Mesenchymal stem cell (in vitro differentiated cells and primary cell): ENCODE measurements around the gene FBN2.

Experiments used
- DNase-seq: peaks from one replicate; pipeline ENCODE4 v3.0.0-alpha.2; 2013
- H2AFZ ChIP-seq: one replicate; pipeline ENCODE4 v1.6.1; 2013; ENCODE audit warnings: low read depth, mild to moderate bottlenecking, control low read depth, inconsistent platforms, low read length, moderate library complexity
- H2AK5ac ChIP-seq: 2 replicates; pipeline ENCODE4 v1.6.1; 2013; ENCODE audit warnings: low read length, moderate library complexity, mild to moderate bottlenecking, inconsistent platforms; ENCODE audit not compliant: severe bottlenecking
- H2BK120ac ChIP-seq: one replicate; pipeline ENCODE4 v1.6.1; 2013; ENCODE audit warnings: low read depth, mild to moderate bottlenecking, inconsistent platforms, low read length, moderate library complexity
- H2BK12ac ChIP-seq, 2 experiments: one replicate each; pipeline ENCODE4 v1.6.1; 2013; ENCODE audit warnings: inconsistent platforms in 2 of 2, low read length in 2 of 2, mild to moderate bottlenecking in 2 of 2, moderate library complexity in 2 of 2, control low read depth in 1 of 2
- H2BK15ac ChIP-seq: one replicate; pipeline ENCODE4 v1.6.1; 2013; ENCODE audit warnings: mild to moderate bottlenecking, low read depth, inconsistent platforms; ENCODE audit not compliant: poor library complexity, severe bottlenecking
- H2BK5ac ChIP-seq: 2 replicates; pipeline ENCODE4 v1.6.1; 2013; ENCODE audit warnings: low read depth, mild to moderate bottlenecking, low read length, control low read depth, inconsistent platforms; ENCODE audit not compliant: poor library complexity, severe bottlenecking
- H3K14ac ChIP-seq, 2 experiments: one replicate each; pipeline ENCODE4 v1.6.1; 2013; ENCODE audit warnings: inconsistent platforms in 2 of 2, low read length in 2 of 2, control low read depth in 1 of 2, mild to moderate bottlenecking in 1 of 2, moderate library complexity in 1 of 2
- H3K18ac ChIP-seq, 2 experiments: one replicate each; pipeline ENCODE4 v1.6.1; 2013; ENCODE audit warnings: inconsistent platforms in 2 of 2, low read length in 2 of 2, control low read depth in 1 of 2, low read depth in 1 of 2, mild to moderate bottlenecking in 1 of 2
- H3K23ac ChIP-seq, 2 experiments: one replicate each; pipeline ENCODE4 v1.6.1; 2013; ENCODE audit warnings: inconsistent platforms in 2 of 2, low read length in 2 of 2, mild to moderate bottlenecking in 2 of 2, moderate library complexity in 2 of 2, control low read depth in 1 of 2
- H3K27ac ChIP-seq: 2 replicates; pipeline ENCODE4 v1.5.1; 2013; ENCODE audit warnings: mild to moderate bottlenecking, moderate library complexity, low read length, control low read depth, inconsistent platforms; ENCODE audit not compliant: poor library complexity, severe bottlenecking
- H3K27me3 ChIP-seq, 2 experiments: 2 replicates each; pipeline versions ENCODE4 v1.6.1 to v1.7.0; 2013; ENCODE audit warnings: low read length in 2 of 2, mild to moderate bottlenecking in 2 of 2, moderate library complexity in 2 of 2, control low read depth in 1 of 2, inconsistent platforms in 1 of 2; ENCODE audit not compliant: control insufficient read depth in 1 of 2, insufficient read depth in 1 of 2
- H3K36me3 ChIP-seq, 2 experiments: 2 replicates each; pipeline versions ENCODE4 v1.6.1 to v1.7.0; 2013; ENCODE audit warnings: low read length in 2 of 2, control low read depth in 1 of 2, inconsistent platforms in 1 of 2, low read depth in 1 of 2, mild to moderate bottlenecking in 1 of 2; ENCODE audit not compliant: insufficient read depth in 2 of 2, control insufficient read depth in 1 of 2
- H3K4ac ChIP-seq, 2 experiments: one replicate each; pipeline ENCODE4 v1.6.1; 2013; ENCODE audit warnings: inconsistent platforms in 2 of 2, low read length in 2 of 2, mild to moderate bottlenecking in 2 of 2, moderate library complexity in 2 of 2, control low read depth in 1 of 2, low read depth in 1 of 2
- H3K4me1 ChIP-seq: 2 replicates; pipeline ENCODE4 v1.6.1; 2013; ENCODE audit warnings: low read depth, low read length, control low read depth; ENCODE audit not compliant: control insufficient read depth, insufficient read depth
- H3K4me2 ChIP-seq: 2 replicates; pipeline ENCODE4 v1.6.1; 2013; ENCODE audit warnings: low read length, mild to moderate bottlenecking, inconsistent platforms; ENCODE audit not compliant: poor library complexity, severe bottlenecking
- H3K4me3 ChIP-seq, 2 experiments: 2 replicates each; pipeline versions ENCODE4 v1.5.1 to v1.7.0; 2013; ENCODE audit warnings: low read length in 2 of 2, mild to moderate bottlenecking in 2 of 2, control low read depth in 1 of 2, low read depth in 1 of 2; ENCODE audit not compliant: insufficient read depth in 1 of 2
- H3K79me1 ChIP-seq: replicated peaks from 2 replicates; pipeline ENCODE4 v1.6.1; 2013; ENCODE audit warnings: mild to moderate bottlenecking, control low read depth, low read length, inconsistent platforms; ENCODE audit not compliant: poor library complexity, severe bottlenecking
- H3K9ac ChIP-seq: 2 replicates; pipeline ENCODE4 v1.7.0; 2013; ENCODE audit warnings: mild to moderate bottlenecking, low read length, moderate library complexity
- H3K9me3 ChIP-seq: 2 replicates; pipeline ENCODE4 v1.7.0; 2013; ENCODE audit warnings: mild to moderate bottlenecking, low read length; ENCODE audit not compliant: control insufficient read depth
- H4K8ac ChIP-seq: one replicate; pipeline ENCODE4 v1.6.1; 2013; ENCODE audit warnings: inconsistent platforms, mild to moderate bottlenecking, low read length, moderate library complexity
- H4K91ac ChIP-seq: one replicate; pipeline ENCODE4 v1.6.1; 2013; ENCODE audit warnings: mild to moderate bottlenecking, low read length, inconsistent platforms
- WGBS: methylation state at CpG from one replicate; pipeline ENCODE4 v1.1.7; 2013; ENCODE audit warnings: mixed read lengths; 5-methylcytosine and 5-hydroxymethylcytosine counted together

Gene FBN2

DNA sequence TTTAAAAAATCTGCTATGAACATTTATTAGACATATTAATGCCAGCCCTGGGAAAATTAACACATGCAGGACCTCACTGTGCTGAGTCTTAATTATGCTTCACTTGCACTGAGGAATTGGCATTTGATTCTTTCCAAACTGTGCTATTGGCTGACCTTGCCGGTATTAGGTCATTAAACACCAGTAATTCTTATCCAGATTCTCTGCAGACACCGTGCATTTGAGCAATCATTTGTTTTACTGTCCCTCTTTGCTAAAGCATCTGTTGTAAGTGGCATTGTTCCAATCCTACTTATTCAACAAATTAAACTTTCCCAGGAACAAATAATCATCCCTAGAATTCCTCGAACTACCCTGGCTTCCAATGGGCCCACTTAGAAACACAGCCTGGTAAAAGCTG is 309.5 kb downstream of the FBN2 start:
- H2BK12ac ChIP-seq, result no peak overlapping the region
- H2BK5ac ChIP-seq, result no peak overlapping the region
- no peak overlapping the region for H3K18ac ChIP-seq
- H3K14ac ChIP-seq, result no peak overlapping the region
- H2AFZ ChIP-seq, result no peak overlapping the region
- H3K9me3 ChIP-seq, result peaks cover 6% of the 10 kb centered on the region
- H3K9ac ChIP-seq, result peak overlapping the region; percentile 3
- no peak overlapping the region for H4K91ac ChIP-seq
- no peak overlapping the region for H3K23ac ChIP-seq
- WGBS, result 72% methylated on average over 2 of the region's 3 CpGs
- no peak overlapping the region for H3K4ac ChIP-seq
- H2AK5ac ChIP-seq, result no peak overlapping the region
- peak; percentile 16 for DNase-seq
- no peaks in the 10 kb centered on the region for H3K36me3 ChIP-seq
- H3K79me1 ChIP-seq, result no peaks in the 10 kb centered on the region
- H3K4me3 ChIP-seq, result no peak overlapping the region
- H3K27me3 ChIP-seq, result no peaks in the 10 kb centered on the region
- H3K27ac ChIP-seq, result no peak overlapping the region
- H3K4me2 ChIP-seq, result no peak overlapping the region
- H3K4me1 ChIP-seq, result peaks cover 8% of the 10 kb centered on the region
- H2BK120ac ChIP-seq, result no peak overlapping the region
- no peak overlapping the region for H2BK15ac ChIP-seq
- H4K8ac ChIP-seq, result no peak overlapping the region

DNA sequence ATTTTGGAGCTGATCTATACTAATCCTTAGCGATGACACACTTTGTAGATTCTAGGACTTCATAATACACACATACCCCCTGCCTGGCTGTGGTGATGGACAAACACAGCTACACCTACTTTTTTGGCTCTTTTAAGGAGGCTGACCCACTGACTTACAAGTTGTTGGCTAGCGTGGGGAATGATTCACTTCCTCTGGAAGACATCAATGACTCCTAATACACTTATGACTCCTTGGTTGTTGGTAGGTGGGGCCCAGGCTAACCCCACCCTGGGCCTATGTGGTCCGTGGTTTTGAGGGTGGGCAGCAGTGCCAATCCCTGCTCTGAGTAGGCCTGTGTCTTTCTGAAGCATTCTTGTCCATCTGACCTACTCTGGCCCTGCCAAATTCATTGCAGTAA is 310.0 kb downstream of the FBN2 start:
- Histone ChIP-seq H3K14ac (peak overlapping the region in 1 of 2 experiments; percentile 55), H3K27me3 (peaks cover 0 to 4% of the 10 kb centered on the region in 2 experiments), H3K36me3 (no peaks in the 10 kb centered on the region), H3K4ac (peak overlapping the region; percentile 5 to 26), H3K18ac (peak overlapping the region in 1 of 2 experiments; percentile 78), H3K79me1 (no peaks in the 10 kb centered on the region), H3K27ac (peak overlapping the region; percentile 15), H3K4me1 (peaks cover 8% of the 10 kb centered on the region), H3K9me3 (peaks cover 6% of the 10 kb centered on the region), H4K91ac (no peak overlapping the region), H2AK5ac (no peak overlapping the region), H3K9ac (peak overlapping the region; percentile 3), H4K8ac (no peak overlapping the region), H3K4me2 (peak overlapping the region; percentile 53), H2AFZ (no peak overlapping the region), H2BK120ac (no peak overlapping the region), H2BK15ac (no peak overlapping the region), H2BK12ac (peak overlapping the region in 1 of 2 experiments; percentile 39), H3K4me3 (no peak overlapping the region), H3K23ac (no peak overlapping the region), H2BK5ac (peak overlapping the region; percentile 9)
- DNase-seq, result peak; percentile 30
- 29% methylated on average over 3 of the region's 3 CpGs for WGBS

- H3K36me3 ChIP-seq, result no peaks in the 10 kb centered on the region
- no peaks in the 10 kb centered on the region for H3K79me1 ChIP-seq
- DNase-seq, result no peak
- no peak overlapping the region for H2BK5ac ChIP-seq
- H4K91ac ChIP-seq, result no peak overlapping the region
- H3K14ac ChIP-seq, result no peak overlapping the region
- H3K27ac ChIP-seq, result no peak overlapping the region
- peaks cover 8% of the 10 kb centered on the region for H3K4me1 ChIP-seq
- H4K8ac ChIP-seq, result no peak overlapping the region
- no peak overlapping the region for H3K4me3 ChIP-seq
- peaks cover 0 to 9% of the 10 kb centered on the region in 2 experiments for H3K27me3 ChIP-seq
- H3K23ac ChIP-seq, result no peak overlapping the region
- H3K18ac ChIP-seq, result no peak overlapping the region
- H2AK5ac ChIP-seq, result no peak overlapping the region
- no peak overlapping the region for H3K4me2 ChIP-seq
- H2BK15ac ChIP-seq, result no peak overlapping the region
- no peak overlapping the region for H3K4ac ChIP-seq
- no peak overlapping the region for H2AFZ ChIP-seq
- WGBS, result 92% methylated on average over 2 of the region's 2 CpGs
- H2BK120ac ChIP-seq, result no peak overlapping the region
- no peak overlapping the region for H2BK12ac ChIP-seq
- H3K9ac ChIP-seq, result no peak overlapping the region
- H3K9me3 ChIP-seq, result peaks cover 1% of the 10 kb centered on the region
These were observed 312.6 kb downstream of the FBN2 start for GRCh38 chr5:128225245-128226030.

GRCh38 chr5:128224336-128224735 is 313.7 kb downstream of the FBN2 start:
- no peak overlapping the region for H2AK5ac ChIP-seq
- H3K23ac ChIP-seq, result no peak overlapping the region
- H3K4ac ChIP-seq, result no peak overlapping the region
- H3K9ac ChIP-seq, result no peak overlapping the region
- H3K4me3 ChIP-seq, result no peak overlapping the region
- no peak for DNase-seq
- H2BK5ac ChIP-seq, result no peak overlapping the region
- no CpG with 5 or more reads among the region's 1 CpG for WGBS
- H2BK120ac ChIP-seq, result no peak overlapping the region
- H3K18ac ChIP-seq, result no peak overlapping the region
- H3K9me3 ChIP-seq, result no peaks in the 10 kb centered on the region
- H3K27ac ChIP-seq, result no peak overlapping the region
- H2AFZ ChIP-seq, result no peak overlapping the region
- H3K14ac ChIP-seq, result no peak overlapping the region
- H3K36me3 ChIP-seq, result no peaks in the 10 kb centered on the region
- no peak overlapping the region for H4K8ac ChIP-seq
- no peak overlapping the region for H2BK12ac ChIP-seq
- H3K27me3 ChIP-seq, result peaks cover 0 to 9% of the 10 kb centered on the region in 2 experiments
- H2BK15ac ChIP-seq, result no peak overlapping the region
- H3K4me1 ChIP-seq, result peaks cover 8% of the 10 kb centered on the region
- H3K79me1 ChIP-seq, result no peaks in the 10 kb centered on the region
- H3K4me2 ChIP-seq, result no peak overlapping the region
- H4K91ac ChIP-seq, result no peak overlapping the region
